Mucosa of stomach (tissue), 1 donor: ENCODE data around the gene CPT1C.

Experiments
- H3K27me3 ChIP-seq: one replicate; pipeline ENCODE4 v1.7.0; 2013; ENCODE audit warnings: mild to moderate bottlenecking, low read length; ENCODE audit not compliant: control insufficient read depth, insufficient read depth
- H3K36me3 ChIP-seq: one replicate; pipeline ENCODE4 v1.7.0; 2013; ENCODE audit warnings: low read length; ENCODE audit not compliant: control insufficient read depth, insufficient read depth
- H3K4me1 ChIP-seq: one replicate; pipeline ENCODE4 v1.7.0; 2013; ENCODE audit warnings: mild to moderate bottlenecking, low read length; ENCODE audit not compliant: control insufficient read depth, insufficient read depth
- H3K4me3 ChIP-seq: one replicate; pipeline ENCODE4 v1.7.0; 2013; ENCODE audit warnings: low read length
- H3K9ac ChIP-seq: one replicate; pipeline ENCODE4 v1.7.0; 2013; ENCODE audit warnings: mild to moderate bottlenecking, low read length, moderate library complexity
- H3K9me3 ChIP-seq: one replicate; pipeline ENCODE4 v1.7.0; 2013; ENCODE audit warnings: mild to moderate bottlenecking, low read length, moderate library complexity; ENCODE audit not compliant: control insufficient read depth
- donor health status: Pancreatic carcinoma.

CPT1C gene

GRCh38 chr19:49690656-49691242, at the start of gene CPT1C:
Gene CPT1C, plus strand, starts transcription at chr19:49691116. Its CDS starts 1,137 bp downstream, at chr19:49692253.
- H3K4me1 ChIP-seq: peaks cover 16% of the 10 kb centered on the region
- peak within 1 kb of the TSS; percentile 69 for H3K9ac ChIP-seq
- peak within 1 kb of the TSS; percentile 40 for H3K4me3 ChIP-seq
- H3K9me3 ChIP-seq: no peaks in the 10 kb centered on the region
- H3K36me3 ChIP-seq: no peaks in the 10 kb centered on the region
- peaks cover 24% of the 10 kb centered on the region for H3K27me3 ChIP-seq

- Histone ChIP-seq H3K27me3 (no peaks in the 10 kb centered on the region), H3K36me3 (peaks cover 4% of the 10 kb centered on the region), H3K9ac (peak within 1 kb of the TSS; percentile 96), H3K4me1 (peaks cover 33% of the 10 kb centered on the region), H3K9me3 (no peaks in the 10 kb centered on the region), H3K4me3 (peak within 1 kb of the TSS; percentile 71)
Observed at GRCh38 chr19:49641688-49642491, 49.0 kb upstream of the CPT1C start, which contains the start of gene SCAF1. Gene SCAF1, plus strand, starts transcription at chr19:49642209. Its CDS starts 2,818 bp downstream, at chr19:49645027.

- no peaks in the 10 kb centered on the region for H3K9me3 ChIP-seq
- H3K36me3 ChIP-seq: peaks cover 4% of the 10 kb centered on the region
- peak overlapping the region; percentile 71 for H3K4me3 ChIP-seq
- no peaks in the 10 kb centered on the region for H3K27me3 ChIP-seq
- peak overlapping the region; percentile 96 for H3K9ac ChIP-seq
- peaks cover 32% of the 10 kb centered on the region for H3K4me1 ChIP-seq
Observed at GRCh38 chr19:49642492-49643035, 48.4 kb upstream of the CPT1C start.

GRCh38 chr19:49643466-49643865, 47.5 kb upstream of the CPT1C start:
- H3K4me3 ChIP-seq: no peak overlapping the region
- H3K4me1 ChIP-seq: peaks cover 25% of the 10 kb centered on the region

GRCh38 chr19:49645592-49645991, 45.3 kb upstream of the CPT1C start:
- Histone ChIP-seq H3K9me3 (no peaks in the 10 kb centered on the region), H3K9ac (no peak overlapping the region), H3K36me3 (peaks cover 4% of the 10 kb centered on the region), H3K4me3 (no peak overlapping the region), H3K4me1 (peaks cover 12% of the 10 kb centered on the region), H3K27me3 (no peaks in the 10 kb centered on the region)

More at GRCh38 chr19:49643466-49643865, 47.5 kb upstream of the CPT1C start:
- peaks cover 4% of the 10 kb centered on the region for H3K36me3 ChIP-seq
- H3K27me3 ChIP-seq: no peaks in the 10 kb centered on the region
- peak overlapping the region; percentile 18 for H3K9ac ChIP-seq
- no peaks in the 10 kb centered on the region for H3K9me3 ChIP-seq

GRCh38 chr19:49645995-49646394, 44.9 kb upstream of the CPT1C start:
- Histone ChIP-seq H3K4me3 (no peak overlapping the region), H3K9me3 (no peaks in the 10 kb centered on the region), H3K27me3 (no peaks in the 10 kb centered on the region), H3K4me1 (peaks cover 12% of the 10 kb centered on the region), H3K9ac (no peak overlapping the region), H3K36me3 (peaks cover 4% of the 10 kb centered on the region)

- H3K36me3 ChIP-seq: peaks cover 4% of the 10 kb centered on the region
- no peaks in the 10 kb centered on the region for H3K27me3 ChIP-seq
- H3K9ac ChIP-seq: no peak overlapping the region
- peaks cover 12% of the 10 kb centered on the region for H3K4me1 ChIP-seq
- H3K9me3 ChIP-seq: no peaks in the 10 kb centered on the region
- H3K4me3 ChIP-seq: no peak overlapping the region
Observed at GRCh38 chr19:49646586-49646985, 44.3 kb upstream of the CPT1C start.

- Histone ChIP-seq H3K27me3 (no peaks in the 10 kb centered on the region), H3K4me3 (no peak overlapping the region), H3K9me3 (no peaks in the 10 kb centered on the region), H3K9ac (no peak overlapping the region), H3K4me1 (no peaks in the 10 kb centered on the region), H3K36me3 (peaks cover 7% of the 10 kb centered on the region)
Observed at GRCh38 chr19:49651029-49651819, 39.7 kb upstream of the CPT1C start.

GRCh38 chr19:49651820-49652550, 38.9 kb upstream of the CPT1C start:
- Histone ChIP-seq H3K4me3 (no peak overlapping the region), H3K36me3 (peaks cover 11% of the 10 kb centered on the region), H3K9me3 (no peaks in the 10 kb centered on the region)

GRCh38 chr19:49652551-49653465, 38.1 kb upstream of the CPT1C start:
- H3K4me1 ChIP-seq: no peaks in the 10 kb centered on the region
- H3K36me3 ChIP-seq: peaks cover 11% of the 10 kb centered on the region
- no peak overlapping the region for H3K9ac ChIP-seq
- H3K27me3 ChIP-seq: no peaks in the 10 kb centered on the region
- no peaks in the 10 kb centered on the region for H3K9me3 ChIP-seq
- no peak overlapping the region for H3K4me3 ChIP-seq

More at GRCh38 chr19:49651820-49652550, 38.9 kb upstream of the CPT1C start:
- Histone ChIP-seq H3K4me1 (no peaks in the 10 kb centered on the region), H3K27me3 (no peaks in the 10 kb centered on the region), H3K9ac (no peak overlapping the region)
